Mesendoderm (in vitro differentiated cells): ENCODE measurements around the gene PTPRE.
A peak's percentile ranks its signal among the peaks of the same experiment; 100 is the strongest.

ENCODE experiments used
- DNase-seq: peaks from one replicate; pipeline ENCODE4 v3.0.0; 2013
- H2AK5ac ChIP-seq: 2 replicates; pipeline ENCODE4 v1.6.1; 2013; ENCODE audit warnings: low read length, inconsistent platforms
- H2BK120ac ChIP-seq: 2 replicates; pipeline ENCODE4 v1.6.1; 2013; ENCODE audit warnings: low read depth, mild to moderate bottlenecking, low read length, moderate library complexity, mixed read lengths
- H2BK15ac ChIP-seq: replicated peaks from 2 replicates; pipeline ENCODE4 v1.6.1; 2013; ENCODE audit warnings: low read depth, mild to moderate bottlenecking, moderate library complexity
- H2BK5ac ChIP-seq: 2 replicates; pipeline ENCODE4 v1.6.1; 2013; ENCODE audit warnings: low read length, inconsistent platforms
- H3K18ac ChIP-seq: 2 replicates; pipeline ENCODE4 v1.6.1; 2013; ENCODE audit warnings: mild to moderate bottlenecking, low read length, mixed read lengths
- H3K23ac ChIP-seq: one replicate; pipeline ENCODE4 v1.6.1; 2013; ENCODE audit warnings: low read length
- H3K27ac ChIP-seq: 2 replicates; pipeline ENCODE4 v1.5.1; 2013; ENCODE audit warnings: low read depth, mild to moderate bottlenecking, inconsistent platforms, low read length, moderate library complexity
- H3K27me3 ChIP-seq: 2 replicates; pipeline ENCODE4 v1.6.1; 2013; ENCODE audit warnings: low read length, control low read depth, mild to moderate bottlenecking, inconsistent platforms; ENCODE audit not compliant: insufficient read depth, poor library complexity
- H3K36me3 ChIP-seq: 2 replicates; pipeline ENCODE4 v1.6.1; 2013; ENCODE audit warnings: low read length, inconsistent platforms; ENCODE audit not compliant: control insufficient read depth, insufficient read depth
- H3K4ac ChIP-seq: one replicate; pipeline ENCODE4 v1.6.1; 2013; ENCODE audit warnings: low read depth, mild to moderate bottlenecking, low read length, moderate library complexity
- H3K4me1 ChIP-seq: 2 replicates; pipeline ENCODE4 v1.6.1; 2013; ENCODE audit warnings: low read depth, low read length, inconsistent platforms; ENCODE audit not compliant: control insufficient read depth
- H3K4me2 ChIP-seq: 2 replicates; pipeline ENCODE4 v1.6.1; 2013; ENCODE audit warnings: low read length
- H3K4me3 ChIP-seq: 2 replicates; pipeline ENCODE4 v1.5.1; 2013; ENCODE audit warnings: mild to moderate bottlenecking, low read length
- H3K56ac ChIP-seq: one replicate; pipeline ENCODE4 v1.6.1; 2013; ENCODE audit warnings: low read length
- H3K79me1 ChIP-seq: 2 replicates; pipeline ENCODE4 v1.6.1; 2013; ENCODE audit warnings: low read length, inconsistent platforms
- H3K79me2 ChIP-seq: 2 replicates; pipeline ENCODE4 v1.6.1; 2013; ENCODE audit warnings: mild to moderate bottlenecking, low read length; ENCODE audit not compliant: control insufficient read depth, insufficient read depth
- H3K9ac ChIP-seq: 2 replicates; pipeline ENCODE4 v1.6.1; 2013; ENCODE audit warnings: low read length, inconsistent platforms
- H4K5ac ChIP-seq: one replicate; pipeline ENCODE4 v1.6.1; 2013; ENCODE audit warnings: low read length
- H4K8ac ChIP-seq: one replicate; pipeline ENCODE4 v1.6.1; 2013; ENCODE audit warnings: low read depth, mild to moderate bottlenecking, control low read depth, low read length, moderate library complexity
- WGBS: extraction: QIAGEN DNeasy Blood & Tissue Kit; methylation state at CpG from one replicate; pipeline ENCODE4 v1.1.7; 2013; ENCODE audit warnings: low lambda C conversion rate, missing lambda C conversion rate; ENCODE audit not compliant: insufficient coverage; ENCODE audit errors: extremely low coverage; 5-methylcytosine and 5-hydroxymethylcytosine counted together

PTPRE gene

DNA sequence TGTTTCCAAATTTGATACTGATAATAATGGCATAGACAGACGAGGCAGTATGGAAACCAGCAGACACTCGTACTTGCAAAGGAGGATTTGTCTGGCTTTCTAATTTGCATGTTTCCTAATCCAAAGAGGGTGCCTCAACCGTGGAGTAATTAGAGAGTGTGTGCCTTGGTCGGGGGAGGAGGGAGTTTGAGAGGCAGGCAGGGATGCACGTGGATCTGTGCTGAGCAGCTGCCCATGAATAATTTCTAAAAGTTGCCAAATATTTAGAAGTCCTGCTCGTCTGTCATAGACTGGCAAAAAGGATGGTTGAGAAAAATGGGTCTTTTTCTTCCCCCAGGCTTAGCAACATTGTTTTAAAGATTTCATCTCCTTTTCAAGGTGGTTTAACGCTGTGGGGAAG is 69.4 kb downstream of the PTPRE start:
- Histone ChIP-seq H2BK15ac (no peak overlapping the region), H3K56ac (no peak overlapping the region), H3K27me3 (no peaks in the 10 kb centered on the region), H4K8ac (no peak overlapping the region), H2BK5ac (no peak overlapping the region), H3K9ac (no peak overlapping the region), H3K18ac (no peak overlapping the region), H4K5ac (no peak overlapping the region), H3K27ac (no peak overlapping the region), H2AK5ac (no peak overlapping the region), H3K36me3 (no peaks in the 10 kb centered on the region), H3K23ac (no peak overlapping the region), H3K4ac (no peak overlapping the region), H3K4me1 (no peaks in the 10 kb centered on the region), H3K4me3 (no peak overlapping the region), H2BK120ac (no peak overlapping the region), H3K4me2 (no peak overlapping the region), H3K79me1 (no peaks in the 10 kb centered on the region), H3K79me2 (no peaks in the 10 kb centered on the region)
- WGBS: no CpG with 5 or more reads among the region's 7 CpGs
- no peak for DNase-seq

DNA sequence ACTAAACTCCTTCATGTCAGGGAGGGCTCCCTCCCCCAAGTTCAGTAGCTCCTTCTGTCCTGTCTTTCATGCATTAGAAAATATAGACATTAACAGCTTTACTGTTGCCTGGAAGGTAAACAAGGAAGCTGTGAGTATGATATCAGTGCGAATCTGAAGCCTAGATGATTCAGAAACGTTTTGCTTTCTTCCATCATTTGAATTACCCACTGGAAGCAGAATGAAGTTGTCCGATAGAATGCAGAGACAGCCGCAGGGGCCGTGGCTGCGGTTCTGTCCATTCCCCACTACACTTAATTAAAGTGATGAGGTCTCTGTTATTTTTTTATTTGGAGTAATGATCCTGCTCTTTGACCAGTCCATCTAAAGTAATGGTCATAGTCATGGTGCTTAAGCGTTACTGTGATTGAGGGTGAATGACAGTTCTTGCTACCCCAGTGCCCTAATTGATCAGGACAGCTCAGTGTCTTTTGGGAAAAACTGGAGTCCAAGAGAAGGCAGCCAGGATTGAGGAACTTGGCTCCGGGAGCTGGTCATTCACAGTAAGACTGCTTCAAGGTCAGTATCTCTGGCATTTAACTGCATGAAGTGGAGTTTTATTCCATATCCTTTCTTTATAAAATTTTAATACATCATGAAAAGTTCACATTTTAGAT is 69.9 kb downstream of the PTPRE start:
- Histone ChIP-seq H4K8ac (no peak overlapping the region), H3K56ac (no peak overlapping the region), H2BK15ac (no peak overlapping the region), H4K5ac (no peak overlapping the region), H3K4me2 (no peak overlapping the region), H2AK5ac (no peak overlapping the region), H3K9ac (no peak overlapping the region), H2BK120ac (no peak overlapping the region), H3K27ac (no peak overlapping the region), H3K4me3 (no peak overlapping the region), H3K4me1 (no peaks in the 10 kb centered on the region), H3K79me1 (no peaks in the 10 kb centered on the region), H3K27me3 (no peaks in the 10 kb centered on the region), H3K79me2 (no peaks in the 10 kb centered on the region), H3K4ac (no peak overlapping the region), H3K18ac (no peak overlapping the region), H3K36me3 (no peaks in the 10 kb centered on the region), H3K23ac (no peak overlapping the region), H2BK5ac (no peak overlapping the region)
- DNase-seq: no peak
- no CpG with 5 or more reads among the region's 8 CpGs for WGBS

DNA sequence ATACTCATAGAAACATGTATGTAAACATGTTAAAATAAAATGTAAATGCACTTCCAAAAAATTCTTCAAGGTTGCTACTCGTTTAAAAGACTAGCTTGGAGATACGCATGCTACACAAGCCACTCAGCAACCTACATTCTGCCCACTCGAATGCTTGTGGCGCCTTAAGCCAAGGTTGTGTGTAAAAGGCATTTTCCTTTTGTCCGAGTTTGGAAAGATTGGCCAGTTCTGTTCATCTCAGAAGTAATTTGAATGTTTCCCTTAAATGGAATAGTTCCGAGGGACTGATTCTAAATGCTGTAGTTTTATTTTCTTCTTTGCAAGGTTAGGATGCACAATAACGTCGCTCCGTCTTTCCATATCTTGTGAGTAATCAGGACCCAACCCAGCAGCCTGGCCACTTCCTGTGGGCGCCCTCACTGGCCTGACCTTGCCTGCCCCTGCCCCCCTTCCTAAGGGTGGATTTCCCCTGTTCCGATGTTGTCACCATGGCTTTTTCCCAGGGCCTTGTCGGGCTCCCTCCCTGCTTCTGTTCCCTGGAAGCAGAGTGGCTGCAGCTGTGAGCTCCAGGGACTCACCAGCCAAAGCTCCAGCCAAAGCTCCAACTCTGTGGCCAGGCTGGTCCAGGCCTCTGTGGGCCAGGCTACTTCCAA is 70.6 kb downstream of the PTPRE start:
- Histone ChIP-seq H3K4me2 (no peak overlapping the region), H4K8ac (no peak overlapping the region), H2BK120ac (no peak overlapping the region), H2BK5ac (no peak overlapping the region), H3K4ac (no peak overlapping the region), H2BK15ac (no peak overlapping the region), H3K56ac (no peak overlapping the region), H4K5ac (no peak overlapping the region), H3K4me1 (no peaks in the 10 kb centered on the region), H3K9ac (no peak overlapping the region), H2AK5ac (no peak overlapping the region), H3K4me3 (no peak overlapping the region), H3K27ac (no peak overlapping the region), H3K79me1 (no peaks in the 10 kb centered on the region), H3K79me2 (no peaks in the 10 kb centered on the region), H3K36me3 (no peaks in the 10 kb centered on the region), H3K18ac (no peak overlapping the region), H3K27me3 (no peaks in the 10 kb centered on the region), H3K23ac (no peak overlapping the region)
- DNase-seq: peak; percentile 16
- no CpG with 5 or more reads among the region's 12 CpGs for WGBS

- Histone ChIP-seq H3K27ac (no peak overlapping the region), H3K27me3 (no peaks in the 10 kb centered on the region), H3K4me2 (no peak overlapping the region), H3K18ac (no peak overlapping the region), H2BK120ac (no peak overlapping the region), H3K56ac (no peak overlapping the region), H3K79me1 (no peaks in the 10 kb centered on the region), H3K9ac (no peak overlapping the region), H4K8ac (no peak overlapping the region), H2AK5ac (no peak overlapping the region), H3K4me3 (no peak overlapping the region), H3K36me3 (no peaks in the 10 kb centered on the region), H3K79me2 (no peaks in the 10 kb centered on the region), H3K4ac (no peak overlapping the region), H4K5ac (no peak overlapping the region), H3K23ac (no peak overlapping the region), H3K4me1 (no peaks in the 10 kb centered on the region), H2BK5ac (no peak overlapping the region), H2BK15ac (no peak overlapping the region)
- no peak for DNase-seq
- no CpG with 5 or more reads among the region's 9 CpGs for WGBS
Observed at GRCh38 chr10:127978481-127978880, 71.6 kb downstream of the PTPRE start.

- no peak overlapping the region for H3K4me3 ChIP-seq
- no CpG with 5 or more reads among the region's 5 CpGs for WGBS
- H3K27ac ChIP-seq: no peak overlapping the region
- H3K18ac ChIP-seq: no peak overlapping the region
- no peak overlapping the region for H3K4me2 ChIP-seq
- no peak overlapping the region for H4K8ac ChIP-seq
- no peak overlapping the region for H2BK120ac ChIP-seq
- no peaks in the 10 kb centered on the region for H3K36me3 ChIP-seq
- no peak overlapping the region for H3K9ac ChIP-seq
- H3K79me2 ChIP-seq: no peaks in the 10 kb centered on the region
- H2BK5ac ChIP-seq: no peak overlapping the region
- H3K4me1 ChIP-seq: no peaks in the 10 kb centered on the region
- H3K56ac ChIP-seq: no peak overlapping the region
- no peak overlapping the region for H4K5ac ChIP-seq
- H2AK5ac ChIP-seq: no peak overlapping the region
- DNase-seq: no peak
- no peak overlapping the region for H2BK15ac ChIP-seq
- H3K79me1 ChIP-seq: no peaks in the 10 kb centered on the region
- H3K4ac ChIP-seq: no peak overlapping the region
- no peaks in the 10 kb centered on the region for H3K27me3 ChIP-seq
- no peak overlapping the region for H3K23ac ChIP-seq
Observed at GRCh38 chr10:127979045-127979444, 72.1 kb downstream of the PTPRE start.

DNA sequence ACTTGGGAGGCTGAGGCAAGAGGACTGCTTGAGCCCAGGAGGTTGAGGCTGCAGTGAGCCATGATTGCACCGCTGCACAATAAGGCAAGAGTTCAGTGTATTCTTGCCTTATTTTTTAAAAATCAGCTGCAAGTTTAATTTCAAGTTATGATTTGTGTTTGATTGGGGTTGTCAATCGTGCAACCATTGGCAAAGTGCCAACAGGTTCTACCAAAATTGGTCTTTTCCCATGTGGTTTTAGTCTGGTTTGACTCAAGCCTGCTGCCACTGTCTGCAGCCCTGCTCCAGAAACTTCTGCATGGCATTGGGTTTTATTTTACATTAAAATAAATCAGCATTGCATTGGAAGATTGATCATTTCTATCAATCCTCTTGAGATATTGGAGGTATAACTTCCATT is 72.7 kb downstream of the PTPRE start:
- no CpG with 5 or more reads among the region's 2 CpGs for WGBS

More for the DNA sequence above, 72.7 kb downstream of the PTPRE start:
- Histone ChIP-seq H4K5ac (no peak overlapping the region), H3K23ac (no peak overlapping the region), H3K4me3 (no peak overlapping the region), H3K4me2 (no peak overlapping the region), H3K4ac (no peak overlapping the region), H3K27ac (no peak overlapping the region), H3K36me3 (no peaks in the 10 kb centered on the region), H2BK120ac (no peak overlapping the region), H3K9ac (no peak overlapping the region), H3K79me2 (no peaks in the 10 kb centered on the region), H3K56ac (no peak overlapping the region), H2AK5ac (no peak overlapping the region), H2BK5ac (no peak overlapping the region), H3K18ac (no peak overlapping the region), H4K8ac (no peak overlapping the region), H3K27me3 (no peaks in the 10 kb centered on the region), H3K4me1 (no peaks in the 10 kb centered on the region), H3K79me1 (no peaks in the 10 kb centered on the region), H2BK15ac (no peak overlapping the region)
- DNase-seq: no peak
